PC-3 (cell line): Measurements from ENCODE around the gene PARP15.

ENCODE experiments used
- EZH2 ChIP-seq: fragments of 300-600 bp; sonication (generic); IDR thresholded peaks from one replicate; pipeline ENCODE4 v1.6.1; 2017; ENCODE audit warnings: antibody characterized with exemption, mild to moderate bottlenecking, low read length; ENCODE audit not compliant: unreplicated experiment
- EZH2phosphoT487 ChIP-seq: fragments of 300-600 bp; sonication (generic); IDR thresholded peaks from 2 replicates; pipeline ENCODE4 v1.6.1; 2018; ENCODE audit warnings: mild to moderate bottlenecking, antibody characterized with exemption, low read length, borderline replicate concordance
- TF ChIP-seq, protein P1 (sequence below): fragments of 300-600 bp; sonication (generic); conservative IDR thresholded peaks from 2 replicates; pipeline ENCODE4 v1.5.1; 2017; ENCODE audit warnings: antibody characterized with exemption, low read depth, mild to moderate bottlenecking, low read length

GRCh38 chr3:122602011-122602710, 24.7 kb downstream of the PARP15 start:
- TF ChIP-seq, protein P1, sequence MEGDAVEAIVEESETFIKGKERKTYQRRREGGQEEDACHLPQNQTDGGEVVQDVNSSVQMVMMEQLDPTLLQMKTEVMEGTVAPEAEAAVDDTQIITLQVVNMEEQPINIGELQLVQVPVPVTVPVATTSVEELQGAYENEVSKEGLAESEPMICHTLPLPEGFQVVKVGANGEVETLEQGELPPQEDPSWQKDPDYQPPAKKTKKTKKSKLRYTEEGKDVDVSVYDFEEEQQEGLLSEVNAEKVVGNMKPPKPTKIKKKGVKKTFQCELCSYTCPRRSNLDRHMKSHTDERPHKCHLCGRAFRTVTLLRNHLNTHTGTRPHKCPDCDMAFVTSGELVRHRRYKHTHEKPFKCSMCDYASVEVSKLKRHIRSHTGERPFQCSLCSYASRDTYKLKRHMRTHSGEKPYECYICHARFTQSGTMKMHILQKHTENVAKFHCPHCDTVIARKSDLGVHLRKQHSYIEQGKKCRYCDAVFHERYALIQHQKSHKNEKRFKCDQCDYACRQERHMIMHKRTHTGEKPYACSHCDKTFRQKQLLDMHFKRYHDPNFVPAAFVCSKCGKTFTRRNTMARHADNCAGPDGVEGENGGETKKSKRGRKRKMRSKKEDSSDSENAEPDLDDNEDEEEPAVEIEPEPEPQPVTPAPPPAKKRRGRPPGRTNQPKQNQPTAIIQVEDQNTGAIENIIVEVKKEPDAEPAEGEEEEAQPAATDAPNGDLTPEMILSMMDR = no peak
- TF ChIP-seq EZH2 (no peak), EZH2phosphoT487 (no peak)
